ENCODE measurements around the gene FBXO36.
A peak's percentile ranks its signal among the peaks of the same experiment; 100 is the strongest.

The FBXO36 gene

DNA sequence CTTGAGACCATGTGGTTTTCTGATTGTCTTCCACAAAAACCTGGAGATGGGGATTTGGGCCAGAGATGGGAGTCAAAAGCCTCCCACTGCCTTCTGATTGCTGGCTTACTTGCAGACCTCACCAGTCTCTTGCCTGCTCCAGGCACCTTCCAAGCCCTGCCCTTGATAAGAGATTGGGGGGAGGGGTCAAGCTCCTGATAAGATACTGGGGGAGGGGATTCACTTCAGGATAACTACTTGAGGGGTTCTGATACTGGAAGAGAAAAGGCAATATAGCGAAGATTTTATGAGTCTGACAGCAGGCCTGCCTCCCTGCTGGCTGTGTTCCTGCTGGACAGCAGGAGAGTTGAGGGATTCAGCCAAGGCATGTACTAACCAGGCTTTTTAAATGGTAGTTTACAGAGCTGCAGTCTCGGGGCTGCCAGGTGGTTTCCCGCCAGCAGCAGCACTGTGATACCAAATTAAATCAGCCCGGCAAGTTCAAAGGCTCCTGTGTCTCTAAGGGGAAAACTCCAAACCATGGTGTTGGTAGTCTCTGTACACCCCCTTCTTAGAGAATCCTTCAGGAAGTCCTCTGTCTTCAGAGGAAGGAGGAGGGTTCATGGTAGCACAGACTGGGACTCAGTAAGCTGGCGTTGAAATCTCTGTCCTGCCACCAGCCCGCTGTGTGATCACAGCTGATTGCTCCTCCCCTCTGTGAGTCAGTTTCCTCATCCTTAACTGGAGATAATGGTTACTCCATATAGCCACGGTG lies 58.3 kb downstream of the FBXO36 start:
- TF ChIP-seq, protein P1, sequence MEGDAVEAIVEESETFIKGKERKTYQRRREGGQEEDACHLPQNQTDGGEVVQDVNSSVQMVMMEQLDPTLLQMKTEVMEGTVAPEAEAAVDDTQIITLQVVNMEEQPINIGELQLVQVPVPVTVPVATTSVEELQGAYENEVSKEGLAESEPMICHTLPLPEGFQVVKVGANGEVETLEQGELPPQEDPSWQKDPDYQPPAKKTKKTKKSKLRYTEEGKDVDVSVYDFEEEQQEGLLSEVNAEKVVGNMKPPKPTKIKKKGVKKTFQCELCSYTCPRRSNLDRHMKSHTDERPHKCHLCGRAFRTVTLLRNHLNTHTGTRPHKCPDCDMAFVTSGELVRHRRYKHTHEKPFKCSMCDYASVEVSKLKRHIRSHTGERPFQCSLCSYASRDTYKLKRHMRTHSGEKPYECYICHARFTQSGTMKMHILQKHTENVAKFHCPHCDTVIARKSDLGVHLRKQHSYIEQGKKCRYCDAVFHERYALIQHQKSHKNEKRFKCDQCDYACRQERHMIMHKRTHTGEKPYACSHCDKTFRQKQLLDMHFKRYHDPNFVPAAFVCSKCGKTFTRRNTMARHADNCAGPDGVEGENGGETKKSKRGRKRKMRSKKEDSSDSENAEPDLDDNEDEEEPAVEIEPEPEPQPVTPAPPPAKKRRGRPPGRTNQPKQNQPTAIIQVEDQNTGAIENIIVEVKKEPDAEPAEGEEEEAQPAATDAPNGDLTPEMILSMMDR (IDR thresholded peaks at IDR 0.05) = no peak

DNA sequence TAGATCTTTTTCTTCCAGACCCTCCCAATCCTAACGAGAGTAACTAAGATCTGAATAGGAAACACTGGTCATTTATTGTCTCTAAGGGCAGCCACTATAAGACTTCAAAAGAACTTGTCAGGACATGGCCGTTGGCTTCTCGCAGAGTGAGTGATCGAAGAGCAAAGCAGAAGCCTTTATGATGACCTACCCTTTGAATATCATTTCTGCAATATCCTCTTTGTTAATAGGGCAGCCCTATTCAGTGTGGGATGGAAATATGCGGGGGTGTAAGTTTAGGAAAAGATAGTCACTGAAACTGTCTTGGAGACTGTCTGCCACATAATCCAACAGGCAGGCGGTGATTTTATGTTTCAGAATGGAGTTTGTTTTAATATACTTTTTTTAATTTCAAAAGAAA lies 70.9 kb downstream of the FBXO36 start:
- TF ChIP-seq, protein P1 (IDR thresholded peaks at IDR 0.05) = no peak

DNA sequence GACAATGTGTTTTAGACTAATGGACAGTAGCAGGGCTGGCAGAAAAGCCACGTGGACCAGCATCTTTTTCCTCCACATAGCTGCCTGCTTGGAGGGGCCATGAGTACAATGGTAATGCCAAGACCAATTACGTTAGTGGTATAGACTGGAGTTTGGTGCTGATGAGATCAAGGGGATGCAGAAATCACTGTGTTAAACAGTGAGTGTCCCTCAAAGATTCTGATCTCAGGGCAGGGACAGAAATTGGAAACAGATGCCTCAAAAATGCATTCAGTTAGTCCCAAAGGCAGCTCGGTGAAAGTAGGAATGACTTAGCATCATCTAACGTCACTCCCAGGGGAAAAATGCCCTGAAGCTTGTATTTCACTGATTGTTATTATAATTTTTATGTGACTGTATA lies 74.0 kb downstream of the FBXO36 start:
- TF ChIP-seq, protein P1 (IDR thresholded peaks at IDR 0.05) = no peak

DNA sequence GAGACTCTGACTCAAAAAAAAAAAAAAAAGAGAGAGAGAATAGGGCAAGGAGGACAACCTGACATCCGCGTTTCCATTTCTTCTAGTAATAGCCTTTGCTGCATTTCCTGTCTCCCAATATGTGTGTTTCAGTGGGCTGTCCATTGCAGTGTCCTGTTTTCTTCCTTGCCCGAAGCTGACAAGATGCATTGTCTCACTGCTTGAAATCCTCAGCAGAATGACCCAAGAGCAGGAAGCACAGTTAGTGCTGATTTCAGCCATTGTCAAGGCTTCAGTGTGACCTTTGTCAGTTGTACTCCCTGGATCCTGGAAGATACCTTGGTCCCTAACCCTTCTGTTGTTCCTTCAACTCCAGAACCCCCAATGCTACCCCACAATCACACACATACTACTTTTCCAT lies 75.3 kb downstream of the FBXO36 start:
- TF ChIP-seq, protein P1 (IDR thresholded peaks at IDR 0.05) = no peak

DNA sequence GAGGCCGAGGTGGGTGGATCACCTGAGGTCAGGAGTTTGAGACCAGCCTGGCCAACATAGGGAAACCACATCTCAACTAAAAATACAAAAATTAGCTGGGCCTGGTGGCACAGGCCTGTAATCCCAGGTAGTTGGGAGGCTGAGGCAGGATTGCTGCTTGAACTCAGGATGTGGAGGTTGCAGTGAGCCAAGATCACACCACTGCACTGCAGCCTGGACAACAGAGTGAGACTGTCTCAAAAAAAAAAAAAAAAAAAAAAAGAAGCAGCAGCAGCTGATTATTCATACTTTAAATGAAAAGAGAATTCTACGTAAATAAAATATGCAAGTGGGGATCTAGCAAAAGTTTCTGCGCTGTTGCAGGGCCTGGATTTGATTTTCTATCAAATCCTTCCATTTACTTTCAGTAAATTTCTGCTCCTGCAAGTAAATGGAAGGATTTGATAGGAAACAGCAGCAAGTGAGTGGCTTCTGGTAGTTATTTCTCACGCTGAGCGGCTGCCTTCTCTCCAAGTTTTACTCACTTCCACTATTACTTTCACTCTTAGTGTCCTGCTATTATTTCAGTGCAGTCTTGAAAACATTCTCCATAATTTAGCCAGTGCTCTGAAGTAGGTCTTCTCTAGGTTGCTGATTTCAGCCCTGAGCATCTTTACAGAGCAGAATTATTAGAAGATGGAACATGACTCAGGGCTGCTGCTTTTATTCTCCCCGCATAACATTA lies 78.0 kb downstream of the FBXO36 start:
- TF ChIP-seq, protein P1 (IDR thresholded peaks at IDR 0.05) = no peak

DNA sequence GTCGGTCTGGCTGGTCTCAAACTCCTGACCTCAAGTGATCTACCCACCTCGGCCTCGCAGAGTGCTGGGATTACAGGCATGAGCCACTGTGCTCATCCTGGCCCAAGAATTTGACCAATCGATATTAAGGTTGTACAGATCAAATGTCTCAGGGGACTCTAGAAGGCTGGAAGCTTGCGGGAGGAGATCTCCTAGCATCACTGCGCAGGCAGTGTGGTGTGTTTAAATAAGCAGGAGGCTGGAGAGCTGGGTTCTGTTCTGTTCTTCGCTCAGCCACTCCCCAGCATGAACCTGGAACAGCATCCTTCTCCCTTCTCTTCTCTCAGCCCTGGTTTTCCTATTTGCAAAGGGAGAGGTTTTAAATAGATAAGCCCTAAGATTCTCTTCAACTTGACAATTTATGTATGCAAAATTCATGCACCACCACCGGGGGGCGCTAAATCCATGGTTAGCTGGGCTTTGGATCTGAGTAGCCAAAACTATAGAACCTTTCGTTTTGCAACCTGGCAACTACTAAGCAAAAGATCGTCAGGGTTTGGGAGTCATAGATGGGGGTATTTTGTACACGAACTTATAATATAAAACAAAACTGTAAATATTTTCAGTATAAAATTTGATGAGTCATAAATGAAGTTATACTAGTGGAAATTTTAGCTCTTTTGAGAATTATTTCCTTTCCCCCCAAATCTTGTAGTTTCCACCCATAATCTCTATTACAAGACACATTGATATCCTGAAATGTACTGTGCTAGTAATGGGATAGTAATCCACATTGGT lies 85.8 kb downstream of the FBXO36 start:
- TF ChIP-seq, protein P1 (IDR thresholded peaks at IDR 0.05) = peak; percentile 71

DNA sequence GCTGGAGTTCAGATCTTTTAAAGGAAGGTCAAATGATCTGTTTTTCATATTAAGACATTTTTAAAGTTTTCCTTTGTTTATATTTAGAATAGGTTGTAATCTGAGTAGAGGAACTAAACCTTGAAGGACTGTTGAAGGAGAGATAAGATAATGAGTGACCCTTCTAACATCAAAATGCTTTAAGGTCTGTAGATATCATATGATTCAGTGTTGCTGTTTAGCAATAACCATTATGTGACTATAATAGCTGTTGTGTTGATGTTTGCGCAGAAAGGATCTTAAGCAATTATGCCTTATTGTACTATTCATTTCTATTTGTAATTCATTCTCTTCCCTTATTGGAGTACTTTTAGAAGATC lies 86.4 kb downstream of the FBXO36 start:
- TF ChIP-seq, protein P1 (IDR thresholded peaks at IDR 0.05) = no peak
